Caco-2 (cell line): ENCODE results near the gene PDE6G. TPM values are rescaled to one million over a fixed set of nuclear protein-coding genes. Genes with fewer than 3 reads are reported as not detected.

Experiments
- BruUV-seq: library from RNA; stranded (reverse); fragments of 400-500 nt; replicated peaks from 2 replicates; lab custom pipeline; 2021; lab: Mats Ljungman, UMichigan
- CTCF ChIA-PET: fragments of 300-600 bp; sonication (Branson Sonifier 250); formaldehyde crosslinking; loops from one replicate; lab custom pipeline; 2022; ENCODE audit warnings: antibody characterized with exemption; lab: Charles Lee
- POLR2A ChIA-PET: fragments of 300-600 bp; sonication (Branson Sonifier 250); formaldehyde crosslinking; loops from one replicate; lab custom pipeline; 2022; ENCODE audit warnings: antibody characterized with exemption; lab: Charles Lee
- DNase-seq, 2 experiments: peaks; one replicate each; pipeline versions ENCODE4 v3.0.0 to v3.0.0-alpha.2; 2020 to 2022
- H3K27me3 ChIP-seq: replicated peaks from 2 replicates; pipeline ENCODE4 v1.6.0; 2011; ENCODE audit warnings: low read length; ENCODE audit not compliant: control insufficient read depth, insufficient read depth
- H3K36me3 ChIP-seq: 2 replicates; pipeline ENCODE4 v1.5.1; 2011; ENCODE audit warnings: low read length; ENCODE audit not compliant: control insufficient read depth, insufficient read depth
- H3K4me1 ChIP-seq: fragments of 250-450 bp; sonication (Bioruptor Pico); 2 replicates; pipeline ENCODE4 v1.5.1; 2020; ENCODE audit warnings: mild to moderate bottlenecking
- H3K4me3 ChIP-seq: 2 replicates; pipeline ENCODE4 v1.5.1; 2011; ENCODE audit warnings: low read depth, mild to moderate bottlenecking, control low read depth, low read length
- H3K9me3 ChIP-seq: fragments of 250-450 bp; sonication (Bioruptor Pico); 2 replicates; pipeline ENCODE4 v1.5.1; 2020; ENCODE audit warnings: mild to moderate bottlenecking, moderate library complexity
- H3K27ac Mint-ChIP-seq: one replicate; pipeline ENCODE4 v1.8.0; 2022; ENCODE audit warnings: mixed read lengths; ENCODE audit not compliant: unreplicated experiment
- H3K27me3 Mint-ChIP-seq: one replicate; pipeline ENCODE4 v1.8.0; 2022; ENCODE audit warnings: mixed read lengths; ENCODE audit not compliant: insufficient read depth, unreplicated experiment
- H3K36me3 Mint-ChIP-seq: one replicate; pipeline ENCODE4 v1.8.0; 2022; ENCODE audit warnings: mild to moderate bottlenecking, mixed read lengths; ENCODE audit not compliant: insufficient read depth, unreplicated experiment
- H3K4me1 Mint-ChIP-seq: one replicate; pipeline ENCODE4 v1.8.0; 2022; ENCODE audit warnings: low read depth, mixed read lengths; ENCODE audit not compliant: unreplicated experiment
- H3K4me3 Mint-ChIP-seq: one replicate; pipeline ENCODE4 v1.8.0; 2022; ENCODE audit warnings: mild to moderate bottlenecking, moderate library complexity, mixed read lengths; ENCODE audit not compliant: unreplicated experiment
- H3K9me3 Mint-ChIP-seq: one replicate; pipeline ENCODE4 v1.8.0; 2022; ENCODE audit warnings: mixed read lengths; ENCODE audit not compliant: unreplicated experiment
- CTCF ChIP-seq, 2 experiments: fragments of 200-600 bp in 1 of 2; IDR thresholded peaks; 1 replicate in 1 of 2; 2 replicates in 1 of 2; pipeline versions ENCODE4 v1.5.1 to v1.8.0; 2011 to 2022; ENCODE audit warnings: antibody characterized with exemption in 1 of 2, control low read depth in 1 of 2, inconsistent platforms in 1 of 2, low read depth in 1 of 2, low read length in 1 of 2, mild to moderate bottlenecking in 1 of 2, moderate library complexity in 1 of 2; ENCODE audit not compliant: insufficient read depth in 1 of 2, severe bottlenecking in 1 of 2, unreplicated experiment in 1 of 2
- intact Hi-C: fragments of 100-400 bp; cut with micrococcal nuclease; formaldehyde crosslinking; loops from one replicate; pipeline ENCODE4 v1.10.0; 2022; ENCODE audit not compliant: unreplicated experiment
- total RNA-seq: library from RNA; stranded (reverse); gene quantifications from 2 replicates; pipeline ENCODE4 v1.2.3, GENCODE V29; 2022

Gene PDE6G
- total RNA-seq, 1 experiment from 2014 or later, result not detected

DNA sequence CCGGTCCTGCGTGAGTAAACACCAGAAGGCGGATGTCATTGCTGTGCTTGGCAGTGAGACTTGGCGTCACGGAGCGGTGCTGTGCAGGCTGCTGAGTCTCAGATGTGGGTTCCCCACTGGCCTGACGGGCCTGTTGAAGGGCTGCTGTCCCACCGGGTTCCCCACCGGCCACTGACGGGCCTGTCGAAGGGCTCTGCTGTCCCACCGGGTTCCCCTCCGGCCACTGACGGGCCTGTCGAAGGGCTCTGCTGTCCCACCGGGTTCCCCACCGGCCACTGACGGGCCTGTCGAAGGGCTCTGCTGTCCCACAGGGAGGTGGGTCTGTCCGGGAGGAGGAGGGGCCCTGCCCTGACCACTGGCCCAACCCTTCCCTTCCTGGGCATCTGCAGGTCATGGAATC is 30.3 kb upstream of the PDE6G start:
- H3K4me3 Mint-ChIP-seq, result no peak overlapping the region

DNA sequence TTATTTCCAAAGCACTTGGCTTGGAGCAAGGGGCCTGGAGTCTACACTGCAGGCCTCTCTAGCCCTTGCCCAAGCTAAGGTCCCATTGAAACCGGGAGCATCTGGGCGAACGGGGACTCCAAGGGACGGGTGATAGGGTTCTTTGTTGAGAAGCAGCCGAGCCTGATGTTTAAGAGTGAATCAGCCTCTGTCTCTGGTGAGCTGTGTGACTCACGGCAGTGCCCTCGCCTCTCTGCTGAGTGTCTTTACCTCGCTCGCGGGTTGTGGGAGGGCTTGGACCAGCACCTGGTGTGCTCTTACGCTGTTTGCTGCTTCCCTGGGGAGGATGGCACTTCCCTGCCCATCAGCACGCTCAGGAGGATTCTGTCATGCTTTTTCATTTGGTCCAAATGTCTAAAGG is 28.8 kb upstream of the PDE6G start:
- Histone ChIP-seq H3K36me3 (peaks cover 7% of the 10 kb centered on the region), H3K9me3 (no peaks in the 10 kb centered on the region), H3K27me3 (no peaks in the 10 kb centered on the region), H3K4me1 (0 out of 2 replicates have a peak, but pooled peaks cover 10% of the 10 kb centered on the region), H3K4me3 (peak overlapping the region; percentile 62)
- Mint-ChIP-seq H3K36me3 (peaks cover 49% of the 10 kb centered on the region), H3K9me3 (no peaks in the 10 kb centered on the region), H3K4me1 (no peaks in the 10 kb centered on the region), H3K4me3 (peak overlapping the region; percentile 97), H3K27ac (peak overlapping the region; percentile 95), H3K27me3 (no peaks in the 10 kb centered on the region)
- no peak for TF ChIP-seq CTCF (IDR thresholded peaks at IDR 0.05; ENCODE audit: insufficient read depth in 1 of 2, low read depth in 1 of 2, low read length in 1 of 2, severe bottlenecking in 1 of 2, unreplicated experiment in 1 of 2)
- intact Hi-C loops, result no loop called here
- ChIA-PET CTCF (no interaction called here), POLR2A (no interaction called here)
- no TSS peak for BruUV-seq
- DNase-seq, result no peak

More for the DNA sequence above, 30.3 kb upstream of the PDE6G start:
- Histone ChIP-seq H3K27me3 (no peaks in the 10 kb centered on the region), H3K4me3 (no peak overlapping the region), H3K9me3 (no peaks in the 10 kb centered on the region), H3K36me3 (peaks cover 7% of the 10 kb centered on the region), H3K4me1 (0 out of 2 replicates have a peak, but pooled peaks cover 10% of the 10 kb centered on the region)
- Mint-ChIP-seq H3K4me1 (no peaks in the 10 kb centered on the region), H3K36me3 (peaks cover 60% of the 10 kb centered on the region), H3K9me3 (no peaks in the 10 kb centered on the region), H3K27me3 (no peaks in the 10 kb centered on the region), H3K27ac (no peak overlapping the region)
- ChIA-PET CTCF (no interaction called here), POLR2A (no interaction called here)
- DNase-seq, result no peak
- TF ChIP-seq CTCF (IDR thresholded peaks at IDR 0.05; ENCODE audit: insufficient read depth in 1 of 2, low read depth in 1 of 2, low read length in 1 of 2, severe bottlenecking in 1 of 2, unreplicated experiment in 1 of 2), result no peak
- intact Hi-C loops, result no loop called here
- BruUV-seq, result no TSS peak

DNA sequence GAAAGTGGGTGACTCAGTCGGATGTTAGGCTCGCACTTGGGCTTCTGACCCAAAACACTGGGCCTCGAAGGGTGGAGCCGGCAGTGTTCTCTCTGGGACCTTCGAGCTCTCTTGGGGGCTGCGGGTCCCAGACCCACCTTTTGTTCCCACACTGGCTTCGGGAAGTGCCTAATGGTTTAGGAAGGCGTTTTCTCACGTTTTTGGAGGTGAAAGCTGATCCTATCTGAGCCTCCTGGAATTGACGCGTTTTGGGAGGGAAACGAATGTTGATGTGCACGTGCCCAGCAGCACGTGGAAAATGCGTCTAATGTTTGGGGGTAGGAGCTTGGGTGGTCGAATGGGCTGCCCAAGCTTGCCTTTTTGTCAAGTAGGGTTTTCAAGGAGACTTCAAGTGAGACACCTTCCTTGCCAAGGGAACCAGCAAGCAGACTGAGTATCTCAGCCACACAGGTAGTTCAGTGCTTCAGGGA is 28.1 kb upstream of the PDE6G start:
- no peaks in the 10 kb centered on the region for H3K9me3 ChIP-seq
- POLR2A ChIA-PET, result interaction anchor here (1.2 to 1.6 kb wide), 3 partner anchors 18 to 149 kb away, joined by 3 to 45 read pairs (median 8); partner anchors contain the start of genes MCRIP1 and MRPL12
- no peaks in the 10 kb centered on the region for H3K27me3 ChIP-seq
- Mint-ChIP-seq H3K36me3 (peaks cover 47% of the 10 kb centered on the region), H3K9me3 (no peaks in the 10 kb centered on the region), H3K4me3 (peak overlapping the region; percentile 97), H3K4me1 (no peaks in the 10 kb centered on the region), H3K27ac (peak overlapping the region; percentile 95), H3K27me3 (no peaks in the 10 kb centered on the region)
- 0 out of 2 replicates have a peak, but pooled peaks cover 10% of the 10 kb centered on the region for H3K4me1 ChIP-seq
- no peak for DNase-seq
- TF ChIP-seq CTCF (IDR thresholded peaks at IDR 0.05; ENCODE audit: insufficient read depth in 1 of 2, low read depth in 1 of 2, low read length in 1 of 2, severe bottlenecking in 1 of 2, unreplicated experiment in 1 of 2), result no peak
- H3K4me3 ChIP-seq, result peak overlapping the region; percentile 62
- CTCF ChIA-PET, result no interaction called here
- peaks cover 5% of the 10 kb centered on the region for H3K36me3 ChIP-seq
- BruUV-seq, result TSS peak; percentile 75
- intact Hi-C loops, result no loop called here
